Sigmoid colon (tissue), 7 donors: ENCODE results near the gene NOX3. TPM values are rescaled to one million over a fixed set of nuclear protein-coding genes. Genes with fewer than 3 reads are reported as not detected.

ENCODE experiments used
- DNase-seq: peaks from one replicate; pipeline ENCODE4 v3.0.0-alpha.2; 2019
- H3K27ac ChIP-seq, 4 donors: fragments of 200-600 bp; sonication (generic); one replicate each; pipeline ENCODE4 v1.5.1; 2016 to 2019; ENCODE audit warnings: mild to moderate bottlenecking in 1 of 4
- H3K27me3 ChIP-seq, 3 donors: fragments of 200-600 bp; sonication (generic); one replicate each; pipeline ENCODE4 v1.5.1; 2019; ENCODE audit warnings: mild to moderate bottlenecking in 1 of 3
- H3K36me3 ChIP-seq, 4 donors: fragments of 200-600 bp; sonication (generic); one replicate each; pipeline ENCODE4 v1.5.1; 2016 to 2019
- H3K4me1 ChIP-seq, 4 donors: fragments of 200-600 bp; sonication (generic); one replicate each; pipeline ENCODE4 v1.5.1; 2017 to 2019
- H3K4me3 ChIP-seq, 4 donors: fragments of 200-600 bp; sonication (generic); one replicate each; pipeline ENCODE4 v1.5.1; 2017 to 2019; ENCODE audit warnings: mild to moderate bottlenecking in 2 of 4, moderate library complexity in 1 of 4
- H3K9me3 ChIP-seq, 4 donors: fragments of 200-600 bp in 3 of 4; sonication (generic) in 3 of 4; one replicate each; pipeline versions ENCODE4 v1.5.1 to v1.6.1; 2013 to 2019
- CTCF ChIP-seq, 4 experiments: fragments of 450-650 bp in 3 of 4; fragments of 200-600 bp in 1 of 4; IDR thresholded peaks; one replicate each; pipeline ENCODE4 v1.5.1; 2016 to 2019; ENCODE audit warnings: antibody characterized with exemption in 4 of 4, mild to moderate bottlenecking in 3 of 4, moderate library complexity in 2 of 4
- EP300 ChIP-seq, 4 donors: sonication (generic); formaldehyde crosslinking; IDR thresholded peaks; one replicate each; pipeline ENCODE4 v1.6.1; 2017; ENCODE audit warnings: antibody characterized with exemption in 4 of 4
- POLR2A ChIP-seq, 2 donors: fragments of 450-650 bp; IDR thresholded peaks; one replicate each; pipeline ENCODE4 v1.6.1; 2016; ENCODE audit warnings: antibody characterized with exemption in 2 of 2, mild to moderate bottlenecking in 2 of 2, moderate library complexity in 2 of 2
- POLR2AphosphoS5 ChIP-seq, 4 donors: sonication (generic); formaldehyde crosslinking; IDR thresholded peaks; one replicate each; pipeline ENCODE4 v1.6.1; 2017; ENCODE audit warnings: antibody characterized with exemption in 4 of 4
- WGBS, 2 donors: extraction: QIAGEN DNeasy Blood & Tissue Kit; methylation state at CpG; one replicate each; pipeline ENCODE4 v1.1.7; 2013; 5-methylcytosine and 5-hydroxymethylcytosine counted together
- intact Hi-C: fragments of 100-400 bp; cut with DNase I; formaldehyde crosslinking; loops from one replicate; pipeline ENCODE4 v1.15.1; 2023
- polyA plus RNA-seq, 3 donors: library from polyadenylated mRNA; stranded (reverse); fragments of 200-250 nt; gene quantifications; one replicate each; pipeline ENCODE4 v1.2.3, GENCODE V29; 2013
- total RNA-seq, 4 donors: library from RNA; depleted of rRNA; stranded (reverse); fragments of >200 nt; gene quantifications; one replicate each; pipeline ENCODE4 v1.1.0, GENCODE V29; 2016
- donor health status: healthy with polysubstance abuse.
- donor health status: Bipolar disorder and iron deficiency.
- donor health status: healthy.

Gene NOX3
- total and polyA plus RNA-seq, 7 donors, result not detected

GRCh38 chr6:155399745-155400653 is 55.6 kb downstream of the NOX3 start:
- no peaks in the 10 kb centered on the region for H3K36me3 ChIP-seq
- TF ChIP-seq POLR2AphosphoS5 (IDR thresholded peaks at IDR 0.05) (no peak), POLR2A (IDR thresholded peaks at IDR 0.05) (no peak), CTCF (IDR thresholded peaks at IDR 0.05) (no peak), EP300 (IDR thresholded peaks at IDR 0.05) (no peak)
- H3K4me3 ChIP-seq, result no peak overlapping the region
- no peaks in the 10 kb centered on the region for H3K9me3 ChIP-seq
- 22 to 65% methylated on average over 15 of the region's 15 CpGs for whole genome bisulfite sequencing, 2 donors
- no peaks in the 10 kb centered on the region for H3K27me3 ChIP-seq
- H3K27ac ChIP-seq, result no peak overlapping the region
- intact Hi-C loops, result no loop called here
- no peak for DNase-seq
- H3K4me1 ChIP-seq, result no peaks in the 10 kb centered on the region

GRCh38 chr6:155399062-155399744 is 56.4 kb downstream of the NOX3 start:
- intact Hi-C loops, result no loop called here
- Histone ChIP-seq H3K27me3 (no peaks in the 10 kb centered on the region), H3K4me1 (no peaks in the 10 kb centered on the region), H3K4me3 (no peak overlapping the region), H3K36me3 (no peaks in the 10 kb centered on the region), H3K27ac (no peak overlapping the region), H3K9me3 (no peaks in the 10 kb centered on the region)
- no peak for DNase-seq
- 44 to 64% methylated on average over 5 of the region's 5 CpGs for WGBS, 2 donors
- TF ChIP-seq EP300 (IDR thresholded peaks at IDR 0.05), result no peak
- TF ChIP-seq CTCF (IDR thresholded peaks at IDR 0.05), result no peak
- TF ChIP-seq POLR2A (IDR thresholded peaks at IDR 0.05), result no peak
- TF ChIP-seq POLR2AphosphoS5 (IDR thresholded peaks at IDR 0.05), result no peak

- TF ChIP-seq POLR2A (IDR thresholded peaks at IDR 0.05) (no peak), EP300 (IDR thresholded peaks at IDR 0.05) (no peak)
- no peak overlapping the region for H3K4me3 ChIP-seq
- no peak overlapping the region for H3K27ac ChIP-seq
- H3K9me3 ChIP-seq, result no peaks in the 10 kb centered on the region
- H3K27me3 ChIP-seq, result no peaks in the 10 kb centered on the region
- DNase-seq, result no peak
- intact Hi-C loops, result no loop called here
- no peaks in the 10 kb centered on the region for H3K36me3 ChIP-seq
- WGBS, 2 donors, result 91 to 92% methylated on average over 7 of the region's 7 CpGs
- no peaks in the 10 kb centered on the region for H3K4me1 ChIP-seq
Measured at GRCh38 chr6:155398701-155399061, 57.0 kb downstream of the NOX3 start.

GRCh38 chr6:155398221-155398620 is 57.4 kb downstream of the NOX3 start:
- 81 to 87% methylated on average over 3 of the region's 3 CpGs for WGBS, 2 donors
- H3K4me1 ChIP-seq, result no peaks in the 10 kb centered on the region
- no peak for TF ChIP-seq POLR2A (IDR thresholded peaks at IDR 0.05)
- TF ChIP-seq POLR2AphosphoS5 (IDR thresholded peaks at IDR 0.05), result no peak
- no peak for TF ChIP-seq CTCF (IDR thresholded peaks at IDR 0.05)
- TF ChIP-seq EP300 (IDR thresholded peaks at IDR 0.05), result no peak
- H3K9me3 ChIP-seq, result no peaks in the 10 kb centered on the region
- H3K4me3 ChIP-seq, result no peak overlapping the region
- no peaks in the 10 kb centered on the region for H3K36me3 ChIP-seq
- no peak for DNase-seq
- no peak overlapping the region for H3K27ac ChIP-seq
- intact Hi-C loops, result no loop called here
- no peaks in the 10 kb centered on the region for H3K27me3 ChIP-seq

GRCh38 chr6:155397172-155397705 is 58.4 kb downstream of the NOX3 start:
- TF ChIP-seq POLR2AphosphoS5 (IDR thresholded peaks at IDR 0.05), result no peak
- TF ChIP-seq EP300 (IDR thresholded peaks at IDR 0.05), result no peak
- no peak for TF ChIP-seq CTCF (IDR thresholded peaks at IDR 0.05)
- TF ChIP-seq POLR2A (IDR thresholded peaks at IDR 0.05), result no peak
- intact Hi-C loops, result no loop called here
- no peaks in the 10 kb centered on the region for H3K4me1 ChIP-seq
- H3K4me3 ChIP-seq, result no peak overlapping the region
- H3K36me3 ChIP-seq, result no peaks in the 10 kb centered on the region
- H3K9me3 ChIP-seq, result no peaks in the 10 kb centered on the region
- no peak for DNase-seq
- no peaks in the 10 kb centered on the region for H3K27me3 ChIP-seq
- WGBS, 2 donors, result 90 to 92% methylated on average over 3 of the region's 3 CpGs
- no peak overlapping the region for H3K27ac ChIP-seq
